Fibroblast of skin of scalp (primary cell): ENCODE measurements around the gene INHBB.
"Not testable (repeated sequence)": the region's sequence is repeated elsewhere in the genome, so short reads cannot be mapped to it uniquely, and the experiment has no call there.

Experiments used
- DNase-seq: peaks from one replicate; pipeline ENCODE4 v3.0.0-alpha.2; 2013

Gene INHBB

DNA sequence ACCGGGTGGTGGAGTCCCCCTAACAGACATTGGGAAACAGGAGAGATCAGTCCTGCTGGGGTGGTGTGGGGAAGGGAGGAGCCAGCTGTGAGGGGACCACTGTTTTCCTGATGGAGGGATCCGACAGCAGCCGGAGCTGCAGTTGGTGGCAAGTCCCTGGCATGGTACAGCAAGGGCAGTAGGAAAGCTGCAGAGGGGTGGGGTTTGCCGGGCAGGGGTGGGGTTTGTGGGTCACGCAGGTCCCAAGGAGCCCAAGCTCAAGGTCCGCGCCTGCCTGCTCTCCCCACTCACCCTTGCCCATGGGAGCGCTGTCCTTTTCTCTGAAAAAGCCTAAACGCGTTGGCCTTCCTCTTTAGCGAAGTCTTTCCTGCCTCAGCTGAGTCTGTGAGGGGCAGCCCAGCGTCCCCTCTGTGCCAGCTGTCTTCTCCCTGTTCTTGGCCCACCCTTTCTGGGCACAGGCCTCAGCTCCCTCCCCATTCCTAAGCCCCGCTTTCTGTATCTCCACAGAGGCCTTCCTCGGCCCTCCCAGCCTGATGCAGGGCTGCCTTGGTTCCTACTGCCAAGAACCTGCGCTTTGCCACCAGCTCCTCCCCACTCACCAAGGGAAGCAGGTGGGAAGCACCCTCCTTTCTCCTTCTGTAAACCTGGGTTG, 29.3 kb upstream of the INHBB start:
- no peak for DNase-seq

DNA sequence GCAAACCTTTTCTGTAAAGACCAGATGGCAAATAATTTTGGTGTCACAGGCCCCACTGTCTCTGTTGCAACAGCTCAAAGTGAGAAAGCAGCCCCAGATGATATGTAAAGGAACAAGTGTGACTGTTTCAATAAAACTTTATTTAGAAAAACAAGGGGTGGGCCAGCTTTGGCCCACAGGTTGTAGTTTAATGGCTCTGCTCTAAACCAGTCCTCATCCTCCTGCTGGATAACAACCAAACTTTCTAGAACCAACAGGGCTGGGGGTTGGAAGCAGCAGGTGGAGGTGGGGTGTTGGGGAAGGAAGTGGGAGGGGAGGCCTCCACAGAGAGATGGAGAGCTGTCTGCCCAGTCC, 28.8 kb upstream of the INHBB start:
- no peak for DNase-seq

GRCh38 chr2:120317916-120318315, 28.0 kb upstream of the INHBB start:
- DNase-seq, result no peak

GRCh38 chr2:120318626-120319025, 27.3 kb upstream of the INHBB start:
- peak; percentile 14 for DNase-seq

DNA sequence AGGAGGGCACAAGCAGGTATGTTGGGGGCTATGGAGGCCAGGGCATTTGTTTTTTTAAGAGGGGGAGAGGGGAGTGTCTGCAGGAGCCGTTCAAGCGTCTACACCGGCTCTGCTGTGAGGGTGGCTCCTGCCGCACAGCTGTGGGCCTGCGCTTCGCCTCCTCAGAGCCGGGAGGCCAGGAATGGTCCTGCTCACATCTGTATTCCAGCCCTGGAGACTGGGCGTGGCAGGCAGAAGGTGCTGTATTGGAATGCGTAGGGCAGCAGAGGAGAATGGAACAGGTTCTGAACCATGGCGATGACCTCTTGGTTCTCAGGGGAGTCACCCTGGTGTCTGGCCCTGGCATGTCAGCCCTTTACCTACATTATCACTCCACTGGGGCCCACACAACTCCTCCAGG, 26.8 kb upstream of the INHBB start:
- DNase-seq, result no peak

DNA sequence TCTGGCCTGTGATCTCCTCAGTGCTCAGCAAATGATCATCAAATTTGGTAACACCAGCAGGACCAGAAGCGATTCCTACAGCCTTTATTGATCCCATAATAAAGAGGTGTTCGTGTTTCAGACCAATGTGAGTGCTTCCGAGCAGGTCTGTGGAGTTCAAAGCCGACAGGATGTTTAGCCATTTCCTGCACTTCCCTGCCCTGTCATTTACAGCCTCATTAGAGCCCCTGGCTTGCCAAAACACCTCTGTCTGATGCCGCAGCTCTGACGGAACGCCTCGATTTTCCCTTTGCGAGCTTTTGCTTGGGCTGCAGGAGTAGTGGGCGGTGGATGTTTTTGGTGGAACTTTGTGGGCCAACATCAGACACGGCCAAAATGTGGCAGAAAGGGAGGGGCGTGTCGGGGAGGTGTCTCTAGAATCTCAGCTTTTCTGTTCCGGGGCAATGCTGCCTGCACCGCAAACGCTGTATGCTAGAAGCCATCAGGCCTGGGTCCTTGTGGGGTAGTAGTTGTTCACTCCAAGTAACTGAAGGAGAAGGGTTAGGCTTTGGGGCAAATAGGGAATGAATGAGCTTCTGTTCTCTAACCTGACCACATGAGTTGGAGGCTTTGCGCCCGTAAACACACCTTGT, 26.1 kb upstream of the INHBB start:
- no peak for DNase-seq

DNA sequence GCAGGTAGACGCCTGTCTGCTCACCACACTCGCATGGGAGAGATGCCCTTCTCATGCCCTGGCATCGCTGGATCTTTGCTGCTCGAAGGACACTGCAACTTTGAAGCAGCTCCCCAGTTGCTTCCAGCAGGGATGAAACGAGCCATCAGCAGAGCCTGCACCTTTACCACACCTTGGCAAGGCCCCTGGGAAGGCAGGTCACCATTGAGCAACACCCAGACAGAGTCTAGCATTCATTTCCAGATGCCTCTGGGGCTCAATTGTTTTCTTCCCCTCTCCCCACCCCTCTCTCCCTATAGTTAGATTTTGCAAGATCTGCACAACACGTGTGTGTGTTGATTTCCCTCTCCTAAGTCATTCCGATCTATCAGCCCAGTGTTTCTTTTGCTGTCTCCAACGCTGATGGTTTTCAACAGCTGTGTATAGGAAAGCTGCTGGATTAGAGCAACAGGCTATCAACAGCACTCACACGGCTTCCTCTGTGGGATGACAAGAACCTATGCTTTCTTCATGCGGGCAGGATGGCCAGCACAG, 25.6 kb upstream of the INHBB start:
- no peak for DNase-seq

GRCh38 chr2:120320887-120321556, 24.9 kb upstream of the INHBB start:
- not testable (repeated sequence) for DNase-seq

DNA sequence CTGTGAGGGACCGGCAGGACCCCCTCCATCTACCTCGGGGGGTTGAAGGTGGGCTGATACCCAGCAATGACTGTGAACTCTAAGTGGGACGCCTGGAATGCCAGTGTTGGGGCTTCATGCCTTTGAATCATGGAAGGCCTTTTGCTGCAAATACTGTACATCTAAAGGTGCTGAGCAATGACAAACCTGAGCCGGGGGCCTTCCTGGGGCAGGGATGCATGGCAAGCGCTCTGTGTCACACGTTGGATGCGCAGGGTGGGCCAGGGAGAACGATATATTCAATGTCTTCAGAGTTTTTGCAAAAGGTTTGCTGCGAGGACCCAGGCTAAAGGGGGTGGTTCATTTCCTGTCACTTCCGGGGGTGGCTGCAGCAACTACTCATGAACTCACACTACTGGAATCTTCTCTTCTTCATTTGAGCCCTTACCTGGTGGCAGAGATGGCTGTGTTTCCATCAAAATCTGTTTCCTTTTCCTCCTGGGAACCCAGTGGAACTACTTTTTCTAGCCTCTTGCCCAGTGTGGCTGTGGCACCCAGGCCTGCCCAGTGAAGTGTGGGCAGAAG, 24.1 kb upstream of the INHBB start:
- no peak for DNase-seq

DNA sequence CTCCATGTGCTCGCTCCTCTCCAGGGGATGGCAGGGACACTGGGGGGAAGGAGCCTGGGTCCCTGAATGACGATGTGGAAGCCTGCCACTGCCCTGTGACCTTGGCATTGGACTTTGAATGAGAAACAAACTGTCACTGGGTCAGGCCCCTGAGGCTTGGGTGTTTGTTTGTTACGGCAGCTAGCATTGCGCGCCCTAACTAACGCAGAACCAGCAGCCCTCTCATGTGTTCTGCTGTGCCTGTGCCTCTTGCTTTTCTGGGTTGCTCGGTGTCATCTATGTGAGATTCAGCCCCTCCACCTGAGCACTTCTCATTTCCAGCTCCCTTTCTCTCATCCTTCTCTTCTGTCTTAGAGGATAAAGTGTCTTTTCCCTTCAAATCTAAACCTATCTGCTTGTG, 23.6 kb upstream of the INHBB start:
- no peak for DNase-seq

GRCh38 chr2:120323214-120323613, 22.7 kb upstream of the INHBB start:
- no peak for DNase-seq

DNA sequence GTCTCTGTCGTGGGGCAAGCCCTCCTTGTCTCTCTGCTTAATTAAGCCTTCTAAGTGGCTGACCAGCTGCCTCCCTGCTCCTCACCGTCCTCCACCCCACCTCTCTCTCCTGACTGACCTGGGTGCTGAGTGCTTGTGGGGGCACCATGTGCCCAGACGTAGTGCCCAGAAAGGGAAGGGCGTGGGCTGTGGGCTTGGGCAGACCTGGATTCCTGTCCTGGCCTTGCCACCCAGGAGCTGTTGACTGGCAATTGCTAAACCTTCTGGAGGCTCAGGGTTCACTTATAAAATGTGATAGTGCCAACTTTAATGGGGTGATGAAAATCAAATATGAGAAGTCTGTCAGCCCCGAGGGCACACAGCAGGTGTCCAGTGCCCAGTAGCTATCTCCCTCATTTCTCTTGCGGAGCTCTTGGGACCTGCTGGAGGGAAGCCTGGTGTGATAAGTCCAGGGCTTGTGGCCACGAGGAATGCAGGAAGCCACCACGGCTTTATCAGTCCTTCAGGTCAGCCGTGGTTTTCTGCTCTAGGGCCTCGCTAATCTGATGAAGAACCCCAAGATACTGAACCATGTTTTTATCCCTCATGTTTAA, 22.0 kb upstream of the INHBB start:
- DNase-seq, result no peak

- no peak for DNase-seq
Observed at GRCh38 chr2:120324933-120325332, 21.0 kb upstream of the INHBB start.

DNA sequence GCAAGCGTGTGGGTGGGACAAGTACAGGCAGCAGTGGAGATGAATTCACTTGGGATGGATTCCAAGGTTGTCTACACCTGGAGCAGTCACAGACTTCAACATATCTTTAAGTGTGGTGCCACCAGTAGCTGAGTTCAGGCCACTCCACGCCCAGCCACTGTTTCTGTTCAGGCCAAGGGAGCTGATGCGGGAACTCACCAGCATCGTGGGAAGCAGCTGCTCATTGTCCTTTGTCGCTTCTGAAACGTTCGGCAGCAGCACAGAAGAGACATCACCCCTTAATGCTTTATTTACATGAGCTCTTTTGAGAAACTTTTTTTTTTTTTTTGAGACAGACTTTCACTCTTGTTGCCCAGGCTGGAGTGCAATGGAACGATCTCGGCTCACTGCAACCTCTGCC, 19.9 kb upstream of the INHBB start:
- DNase-seq, result no peak

- no peak for DNase-seq
Observed at GRCh38 chr2:120330946-120331822, 14.8 kb upstream of the INHBB start.

DNA sequence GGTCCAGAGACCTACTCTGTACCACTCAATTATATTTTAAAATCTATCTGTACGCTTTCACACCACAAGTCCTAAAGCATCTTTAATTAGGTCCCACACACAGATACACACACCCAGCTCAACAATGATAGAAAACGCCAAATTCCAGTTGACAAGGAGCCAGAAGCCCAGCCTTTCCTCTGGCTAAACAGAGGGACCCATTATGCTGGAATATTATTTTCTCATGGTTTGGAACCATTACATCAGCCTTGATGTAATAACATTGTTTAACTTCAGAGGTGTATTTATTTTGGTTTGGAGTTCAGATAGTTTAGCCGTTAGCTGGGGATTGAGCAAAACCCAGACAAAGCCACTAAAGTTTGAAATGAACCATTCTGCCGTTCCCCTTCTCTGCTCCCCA, 14.0 kb upstream of the INHBB start:
- DNase-seq, result no peak

GRCh38 chr2:120332384-120332783, 13.6 kb upstream of the INHBB start:
- DNase-seq, result no peak

DNA sequence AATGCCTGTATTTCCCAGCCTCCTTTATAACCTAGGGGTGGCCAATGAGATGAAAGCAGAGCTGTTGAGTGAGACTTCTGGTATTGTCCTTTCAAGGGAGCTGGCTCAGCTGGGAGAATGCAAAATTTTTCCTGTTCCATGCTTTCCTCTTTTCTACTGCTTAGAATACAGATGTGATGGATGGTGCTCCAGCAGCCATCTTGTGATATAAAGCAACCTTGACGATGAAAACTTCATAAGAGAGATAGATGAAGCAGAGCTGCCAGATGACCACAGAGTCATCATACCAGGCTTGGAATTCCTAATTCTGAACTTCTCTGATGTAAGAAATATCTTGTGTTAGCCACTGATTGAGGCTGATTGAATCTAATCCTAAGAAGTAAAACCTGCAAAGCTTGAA, 11.9 kb upstream of the INHBB start:
- no peak for DNase-seq

- DNase-seq, result no peak
Observed at GRCh38 chr2:120336749-120337148, 9.2 kb upstream of the INHBB start.

DNA sequence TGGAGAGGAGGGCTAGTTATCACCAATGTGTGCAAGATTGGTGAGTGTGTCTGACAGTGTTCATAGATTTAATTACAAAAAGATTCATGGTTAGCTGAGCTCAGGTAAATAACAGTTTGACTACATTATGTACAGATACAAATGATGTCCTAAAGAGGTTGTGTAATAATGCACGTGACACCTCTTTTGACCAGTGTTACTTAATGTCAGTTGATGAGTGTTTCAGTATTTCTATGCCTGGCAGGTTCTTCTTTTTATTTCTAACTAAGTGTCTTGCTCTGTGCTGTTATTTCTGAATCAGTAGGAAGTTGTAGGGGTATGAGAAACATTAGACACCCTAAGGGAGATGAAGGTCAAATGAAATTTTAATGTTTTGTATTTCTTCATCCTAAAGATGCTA, 7.9 kb upstream of the INHBB start:
- DNase-seq, result no peak

DNA sequence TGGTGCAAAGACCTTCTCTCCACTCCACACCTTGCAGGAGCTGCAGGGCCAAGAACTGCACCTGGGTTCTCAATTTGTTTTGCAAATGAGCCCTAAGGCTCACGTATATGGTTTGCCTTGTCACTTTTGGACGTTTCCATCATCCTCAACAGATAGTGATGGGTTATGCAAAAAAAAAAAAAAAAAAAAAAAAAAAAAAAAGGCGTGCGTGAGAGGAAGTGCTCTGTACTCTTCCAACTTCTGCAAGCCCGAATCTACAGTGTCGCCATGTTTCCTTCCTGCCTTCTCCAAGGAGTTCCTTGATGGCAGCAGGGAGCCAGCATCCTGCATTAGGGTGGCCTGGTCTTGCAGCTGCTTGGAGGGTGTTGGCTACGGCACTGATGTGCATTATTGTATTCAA, 4.0 kb upstream of the INHBB start:
- no peak for DNase-seq

DNA sequence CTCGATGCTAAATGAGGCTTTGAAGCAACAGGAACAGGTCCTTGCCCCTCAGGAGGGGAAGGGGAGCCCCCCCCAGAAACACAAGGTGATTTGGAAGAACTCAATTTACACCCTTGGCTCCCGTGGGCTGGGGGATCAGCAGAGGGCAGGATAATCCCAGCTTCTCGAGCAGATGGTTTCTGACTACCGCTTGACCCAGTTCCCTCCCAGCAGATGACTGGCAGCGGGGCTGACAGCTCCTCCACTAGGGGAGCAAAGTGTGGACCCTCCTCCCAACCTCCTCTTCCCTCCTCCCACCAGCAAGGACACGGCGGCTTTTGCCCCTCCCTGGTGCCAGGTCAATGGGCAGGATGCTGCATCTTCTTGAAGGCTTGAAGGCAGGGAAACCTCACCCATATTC, 3.5 kb upstream of the INHBB start:
- no peak for DNase-seq

GRCh38 chr2:120343100-120343432, 2.9 kb upstream of the INHBB start:
- DNase-seq, result no peak
